Stomach (tissue), 4 donors: Measurements from ENCODE around the gene ZNHIT1.

Experiments
- CTCF ChIP-seq, 7 experiments: fragments of 450-650 bp in 4 of 7; fragments of 200-600 bp in 3 of 7; sonication (generic) in 3 of 7; IDR thresholded peaks; one replicate each; pipeline ENCODE4 v1.5.1; 2016 to 2019; ENCODE audit warnings: antibody characterized with exemption in 7 of 7, control low read depth in 2 of 7, mild to moderate bottlenecking in 1 of 7
- POLR2A ChIP-seq, 4 donors: fragments of 450-650 bp; IDR thresholded peaks; one replicate each; pipeline ENCODE4 v1.6.1; 2016; ENCODE audit warnings: antibody characterized with exemption in 4 of 4, control low read depth in 2 of 4, mild to moderate bottlenecking in 1 of 4, moderate library complexity in 1 of 4
- POLR2AphosphoS5 ChIP-seq, 3 donors: sonication (generic); formaldehyde crosslinking; IDR thresholded peaks; one replicate each; pipeline ENCODE4 v1.6.1; 2016; ENCODE audit warnings: antibody characterized with exemption in 3 of 3

- no peak for TF ChIP-seq CTCF (IDR thresholded peaks at IDR 0.05)
- TF ChIP-seq POLR2A (IDR thresholded peaks at IDR 0.05): no peak
- no peak for TF ChIP-seq POLR2AphosphoS5 (IDR thresholded peaks at IDR 0.05)
These were observed 11.9 kb upstream of the ZNHIT1 start for GRCh38 chr7:101205901-101206664.
